GM19240 (cell line): ENCODE data around the gene PDE10A.
"Not testable (repeated sequence)": the region's sequence is repeated elsewhere in the genome, so short reads cannot be mapped to it uniquely, and the experiment has no call there.

Experiments
- DNase-seq: peaks from one replicate; pipeline ENCODE4 v3.0.0; 2011; ENCODE audit warnings: low spot score; ENCODE audit not compliant: insufficient read length

The PDE10A gene

GRCh38 chr6:165484178-165484889 is 178.7 kb downstream of the PDE10A start:
- no peak for DNase-seq

- no peak for DNase-seq
These were observed 181.1 kb downstream of the PDE10A start for GRCh38 chr6:165481921-165482320.

GRCh38 chr6:165480916-165481315 is 182.1 kb downstream of the PDE10A start:
- DNase-seq, result no peak

GRCh38 chr6:165478581-165478980 is 184.5 kb downstream of the PDE10A start:
- no peak for DNase-seq

GRCh38 chr6:165469483-165469882 is 193.6 kb downstream of the PDE10A start:
- DNase-seq, result no peak

- DNase-seq, result no peak
These were observed 194.5 kb downstream of the PDE10A start for GRCh38 chr6:165468340-165469235.

- not testable (repeated sequence) for DNase-seq
These were observed 199.5 kb downstream of the PDE10A start for GRCh38 chr6:165463499-165463898.

- DNase-seq, result not testable (repeated sequence)
These were observed 203.3 kb downstream of the PDE10A start for GRCh38 chr6:165459605-165460301.

GRCh38 chr6:165458134-165458533 is 204.9 kb downstream of the PDE10A start:
- no peak for DNase-seq

GRCh38 chr6:165456286-165456685 is 206.8 kb downstream of the PDE10A start:
- no peak for DNase-seq

- no peak for DNase-seq
These were observed 207.6 kb downstream of the PDE10A start for GRCh38 chr6:165455488-165455887.

GRCh38 chr6:165453395-165453794 is 209.6 kb downstream of the PDE10A start:
- DNase-seq, result no peak

GRCh38 chr6:165451838-165452237 is 211.2 kb downstream of the PDE10A start:
- DNase-seq, result no peak

- DNase-seq, result no peak
These were observed 214.8 kb downstream of the PDE10A start for GRCh38 chr6:165448210-165448609.

GRCh38 chr6:165447141-165447540 is 215.9 kb downstream of the PDE10A start:
- no peak for DNase-seq

GRCh38 chr6:165446331-165446730 is 216.7 kb downstream of the PDE10A start:
- DNase-seq, result no peak

GRCh38 chr6:165443462-165443861 is 219.6 kb downstream of the PDE10A start:
- no peak for DNase-seq

GRCh38 chr6:165441181-165441580 is 221.9 kb downstream of the PDE10A start:
- DNase-seq, result no peak

- DNase-seq, result no peak
These were observed 223.0 kb downstream of the PDE10A start for GRCh38 chr6:165439928-165440554.

GRCh38 chr6:165426892-165427291 is 236.1 kb downstream of the PDE10A start:
- no peak for DNase-seq

- no peak for DNase-seq
These were observed 240.8 kb downstream of the PDE10A start for GRCh38 chr6:165422192-165422591.
